HepG2 (cell line): ENCODE data around the gene UNC5C. TPM values are rescaled to one million over a fixed set of nuclear protein-coding genes. Genes with fewer than 3 reads are reported as not detected.
A peak's percentile ranks its signal among the peaks of the same experiment; 100 is the strongest.

Experiments used
- ATAC-seq: fragments of 200-7000 bp; cut with Tn5 transposase; 3 replicates; pipeline ENCODE4 v1.9.1; 2020; ENCODE audit warnings: mild to moderate bottlenecking, moderate library complexity
- Bru-seq: library from RNA; stranded (reverse); fragments of 400-500 nt; gene quantifications from one replicate; lab custom pipeline; 2021; lab: Mats Ljungman, UMichigan
- BruChase-seq, 2 experiments: library from RNA; stranded (reverse); fragments of 400-500 nt; gene quantifications; one replicate each; lab custom pipeline; 2021; lab: Mats Ljungman, UMichigan
- BruUV-seq: library from RNA; stranded (reverse); fragments of 400-500 nt; replicated peaks from 2 replicates; lab custom pipeline; 2021; lab: Mats Ljungman, UMichigan
- CTCF ChIA-PET: fragments of 300-600 bp; formaldehyde crosslinking; extraction: SDS; loops from one replicate; lab custom pipeline; 2021; ENCODE audit warnings: low total read pairs, inconsistent platforms, low intra/inter-chr PET ratio; lab: Yijun Ruan, JAX
- POLR2A ChIA-PET: fragments of 350-600 bp; sonication (Branson Sonifier 250); formaldehyde crosslinking; loops from one replicate; lab custom pipeline; 2020; ENCODE audit warnings: antibody characterized with exemption, inconsistent platforms; lab: Yijun Ruan, JAX
- DNase-seq: peaks from one replicate; pipeline ENCODE4 v3.0.0-alpha.2; 2015; ENCODE audit warnings: low spot score
- FAIRE-seq: peaks from 3 replicates; lab custom pipeline; 2011; peaks lifted over from hg19 to GRCh38; lab: Jason Lieb, UNC
- H2AFZ ChIP-seq: one replicate; pipeline ENCODE4 v1.6.1; 2011; ENCODE audit warnings: low read length, inconsistent platforms
- H3K27ac ChIP-seq: fragments of 300-600 bp; 3 replicates; pipeline ENCODE4 v1.8.0; 2011; ENCODE audit warnings: mixed run types, mild to moderate bottlenecking, mixed read lengths, low read length, inconsistent platforms; ENCODE audit not compliant: insufficient read depth; ENCODE audit errors: extremely low read length
- H3K27me3 ChIP-seq, 2 experiments: fragments of 200-600 bp in 1 of 2; 2 replicates in 1 of 2; 3 replicates in 1 of 2; pipeline versions ENCODE4 v1.6.0 to v1.8.0; 2011; ENCODE audit warnings: low read length in 2 of 2, mild to moderate bottlenecking in 2 of 2, moderate library complexity in 2 of 2, inconsistent platforms in 1 of 2; ENCODE audit not compliant: insufficient read depth in 2 of 2, control insufficient read depth in 1 of 2
- H3K36me3 ChIP-seq, 2 experiments: fragments of 200-600 bp in 1 of 2; replicated peaks in 1 of 2; 2 replicates in 1 of 2; 3 replicates in 1 of 2; pipeline versions ENCODE4 v1.5.1 to v1.8.0; 2011; ENCODE audit warnings: low read length in 2 of 2, inconsistent platforms in 1 of 2; ENCODE audit not compliant: insufficient read depth in 2 of 2, control insufficient read depth in 1 of 2
- H3K4me1 ChIP-seq: 2 replicates; pipeline ENCODE4 v1.5.1; 2012; ENCODE audit warnings: low read length, inconsistent platforms; ENCODE audit not compliant: insufficient read depth
- H3K4me2 ChIP-seq: 2 replicates; pipeline ENCODE4 v1.6.0; 2011; ENCODE audit warnings: low read depth, low read length, inconsistent platforms
- H3K4me3 ChIP-seq, 3 experiments: fragments of 200-600 bp in 1 of 3; sonication (generic), shearing (Covaris generic) in 1 of 3; replicated peaks in 1 of 3; 2 replicates each; pipeline ENCODE4 v1.5.1; 2011 to 2016; ENCODE audit warnings: low read length in 3 of 3, inconsistent platforms in 2 of 3, low read depth in 2 of 3, mild to moderate bottlenecking in 2 of 3, control low read depth in 1 of 3, mixed read lengths in 1 of 3; ENCODE audit not compliant: insufficient read depth in 1 of 3
- H3K79me2 ChIP-seq: one replicate; pipeline ENCODE4 v1.6.1; 2011; ENCODE audit warnings: low read length, inconsistent platforms; ENCODE audit not compliant: insufficient read depth
- H3K9ac ChIP-seq: 2 replicates; pipeline ENCODE4 v1.6.0; 2011; ENCODE audit warnings: mild to moderate bottlenecking, low read depth, low read length, inconsistent platforms; ENCODE audit not compliant: insufficient read depth
- H3K9me3 ChIP-seq: 2 replicates; pipeline ENCODE4 v1.5.1; 2012; ENCODE audit warnings: mild to moderate bottlenecking, low read length
- H4K20me1 ChIP-seq: 2 replicates; pipeline ENCODE4 v1.6.0; 2011; ENCODE audit warnings: inconsistent platforms, mild to moderate bottlenecking, low read length, moderate library complexity; ENCODE audit not compliant: insufficient read depth
- ATM ChIP-seq: fragments of 450-650 bp; IDR thresholded peaks from 2 replicates; pipeline ENCODE4 v1.7.1; 2017; ENCODE audit warnings: mild to moderate bottlenecking, borderline replicate concordance
- MNT ChIP-seq: fragments of 450-650 bp; IDR thresholded peaks from 2 replicates; pipeline ENCODE4 v1.6.1; 2016
- PITX1 ChIP-seq: sonication (generic); formaldehyde crosslinking; IDR thresholded peaks from 2 replicates; pipeline ENCODE4 v1.5.1; 2020; ENCODE audit warnings: mild to moderate bottlenecking, missing genetic modification reagents
- RELA ChIP-seq: sonication (generic); formaldehyde crosslinking; IDR thresholded peaks from 2 replicates; pipeline ENCODE4 v1.4.0; 2020; ENCODE audit warnings: missing genetic modification reagents
- WGBS: methylation state at CpG from one replicate; pipeline ENCODE4 v1.1.6; 2017; ENCODE audit warnings: low lambda C conversion rate; 5-methylcytosine and 5-hydroxymethylcytosine counted together
- in situ Hi-C: cut with HindIII; loops from 2 replicates; pipeline ENCODE4 v1.10.0; 2017; ENCODE audit warnings: low pct_unique_long_range_greater_than_20kb; ENCODE audit not compliant: extremely low pct_ligation_motif_present
- intact Hi-C: fragments of 100-400 bp; cut with micrococcal nuclease; formaldehyde crosslinking; loops from one replicate; pipeline ENCODE4 v1.10.0; 2022; ENCODE audit not compliant: unreplicated experiment
- long read RNA-seq, 2 experiments: library from RNA in 1 of 2; library from polyadenylated mRNA in 1 of 2; stranded (forward) in 1 of 2; unstranded in 1 of 2; transcript quantifications; one replicate each; pipeline ENCODE4 v2.0.0, GENCODE V29; 2019 to 2022
- polyA minus RNA-seq, 3 experiments: library from RNA; depleted of rRNA, polyadenylated mRNA; stranded (reverse); fragments of >200 nt; gene quantifications; 2 replicates each; pipeline ENCODE4 v1.2.3, GENCODE V29; 2011; ENCODE audit warnings: low replicate concordance in 1 of 3
- polyA plus RNA-seq, 8 experiments: library from polyadenylated mRNA; depleted of rRNA in 3 of 8; stranded (reverse) in 7 of 8; unstranded in 1 of 8; fragments of >200 nt; fragmentation: Illumina TruSeq in 4 of 8; extraction: Trizol in 4 of 8; gene quantifications; 2 replicates each; pipeline versions ENCODE4 v1.2.1 to v1.2.3, GENCODE V29; 2011 to 2016; ENCODE audit warnings: low read depth in 4 of 8, missing spikeins in 1 of 8, mixed read lengths in 1 of 8; ENCODE audit not compliant: insufficient read depth in 1 of 8
- total RNA-seq, 5 experiments: library from RNA; depleted of rRNA; stranded (reverse); fragments of >200 nt; fragmentation: Illumina TruSeq; extraction: Trizol; gene quantifications; 2 replicates each; pipeline ENCODE4 v1.2.3, GENCODE V29; 2016; ENCODE audit warnings: low read depth in 1 of 5

The UNC5C gene
- total RNA-seq (2016; rRNA removed; fragmentation: Illumina TruSeq; extraction: Trizol) (not detected in 2 replicates), polyA plus RNA-seq (2011; rRNA removed) (not detected in 2 replicates), polyA minus RNA-seq (2011; rRNA and poly(A)+ RNA removed; ENCODE audit: low replicate concordance) (not detected in 2 replicates), Bru-seq, nascent RNA (percentile 3 among the genes with signal in this experiment), BruChase-seq, experiment 1, labeled RNA remaining after a 6-hour chase (percentile 5 among the genes with signal in this experiment), BruChase-seq, experiment 2, labeled RNA remaining after a 2-hour chase (percentile 4 among the genes with signal in this experiment)
- not detected in 2 replicates for total RNA-seq (2016; cell fraction: cytosol; rRNA removed; fragmentation: Illumina TruSeq; extraction: Trizol; ENCODE audit: low read depth)
- not detected in 2 replicates for total RNA-seq (2016; cell fraction: insoluble cytoplasmic fraction; rRNA removed; fragmentation: Illumina TruSeq; extraction: Trizol)
- not detected in 2 replicates for total RNA-seq (2016; cell fraction: membrane; rRNA removed; fragmentation: Illumina TruSeq; extraction: Trizol)
- total RNA-seq (2016; cell fraction: nucleus; rRNA removed; fragmentation: Illumina TruSeq; extraction: Trizol): not detected in 2 replicates
- not detected in 2 replicates for polyA plus RNA-seq (2011; cell fraction: cytosol; rRNA removed)
- not detected in 2 replicates for polyA plus RNA-seq (2011; cell fraction: nucleus; rRNA removed)
- not detected in 2 replicates for polyA plus RNA-seq (2012)
- not detected in 2 replicates for polyA plus RNA-seq (2016; cell fraction: cytosol; fragmentation: Illumina TruSeq; extraction: Trizol; ENCODE audit: low read depth)
- polyA plus RNA-seq (2016; cell fraction: insoluble cytoplasmic fraction; fragmentation: Illumina TruSeq; extraction: Trizol; ENCODE audit: low read depth): not detected in 2 replicates
- polyA plus RNA-seq (2016; cell fraction: membrane; fragmentation: Illumina TruSeq; extraction: Trizol; ENCODE audit: low read depth): not detected in 2 replicates
- not detected in 2 replicates for polyA plus RNA-seq (2016; cell fraction: nucleus; fragmentation: Illumina TruSeq; extraction: Trizol; ENCODE audit: insufficient read depth, low read depth)
- not detected in 2 replicates for polyA minus RNA-seq (2011; cell fraction: cytosol; rRNA and poly(A)+ RNA removed)
- not detected in 2 replicates for polyA minus RNA-seq (2011; cell fraction: nucleus; rRNA and poly(A)+ RNA removed)
- long read RNA-seq, experiment 1: 0 reads
- long read RNA-seq, experiment 2: 0 reads

GRCh38 chr4:95548738-95549245, at the start of gene UNC5C:
UNC5C (minus strand) TSS chr4:95548973.
- no peaks in the 10 kb centered on the region for H4K20me1 ChIP-seq
- FAIRE-seq: no peak
- in situ Hi-C loops: no loop called here
- peaks cover 0 to 16% of the 10 kb centered on the region in 2 experiments; a peak in 2 of 5 replicates for H3K27me3 ChIP-seq
- POLR2A ChIA-PET: no interaction called here
- 38% methylated on average over 16 of the region's 37 CpGs for WGBS
- DNase-seq: no peak
- CTCF ChIA-PET: no interaction called here
- no peaks in the 10 kb centered on the region for H3K4me1 ChIP-seq
- peak; percentile 60 for ATAC-seq
- H2AFZ ChIP-seq: no peak within 1 kb of the TSS
- H3K9ac ChIP-seq: no peak within 1 kb of the TSS
- H3K27ac ChIP-seq: no peak within 1 kb of the TSS
- no TSS peak for BruUV-seq
- H3K4me3 ChIP-seq: no peak within 1 kb of the TSS
- no peaks in the 10 kb centered on the region for H3K79me2 ChIP-seq
- no peaks in the 10 kb centered on the region for H3K36me3 ChIP-seq
- peak within 1 kb of the TSS; percentile 18; the same call in 1 of the 2 replicates for H3K4me2 ChIP-seq
- intact Hi-C loops: no loop called here
- no peaks in the 10 kb centered on the region for H3K9me3 ChIP-seq
- TF ChIP-seq PITX1 (CRISPR knock-in tag) (no peak), MNT (no peak), ATM (no peak), RELA (no peak)
- TF ChIP-seq, all 625 proteins: peak for 0
